ENCODE measurements around the gene PRKCH.

GRCh38 chr14:61477712-61478462, 156.5 kb downstream of the PRKCH start:
- no peak for TF ChIP-seq CTCF (IDR thresholded peaks at IDR 0.05; ENCODE audit: borderline replicate concordance, extremely low read depth, low read length, poor library complexity, severe bottlenecking)
- TF ChIP-seq EZH2 (IDR thresholded peaks at IDR 0.05; ENCODE audit: borderline replicate concordance, low read depth, low read length, severe bottlenecking), result no peak
